GM12891 (cell line): ENCODE results near the gene NUMA1.

Experiments used
- DNase-seq: peaks from one replicate; pipeline ENCODE4 v3.0.0; 2011; ENCODE audit warnings: low spot score; ENCODE audit not compliant: insufficient read length
- FAIRE-seq: peaks from 2 replicates; lab custom pipeline; 2011; peaks lifted over from hg19 to GRCh38; lab: Jason Lieb, UNC
- PAX5 ChIP-seq: IDR thresholded peaks from 2 replicates; pipeline ENCODE4 v1.6.1; 2011; ENCODE audit warnings: low read length, moderate library complexity, mild to moderate bottlenecking; ENCODE audit not compliant: insufficient read depth, severe bottlenecking
- POLR2A ChIP-seq: IDR thresholded peaks from 2 replicates; pipeline ENCODE4 v1.6.1; 2011; ENCODE audit warnings: low read depth, low read length, control low read depth
- POLR2AphosphoS5 ChIP-seq: IDR thresholded peaks from 2 replicates; pipeline ENCODE4 v1.6.1; 2011; ENCODE audit warnings: low read depth, low read length, control low read depth
- POU2F2 ChIP-seq: IDR thresholded peaks from 2 replicates; pipeline ENCODE4 v1.6.1; 2011; ENCODE audit warnings: low read depth, mild to moderate bottlenecking, control low read depth, low read length, moderate library complexity
- SPI1 ChIP-seq: IDR thresholded peaks from 2 replicates; pipeline ENCODE4 v1.6.1; 2011; ENCODE audit warnings: low read depth, low read length, control low read depth
- TAF1 ChIP-seq: IDR thresholded peaks from 2 replicates; pipeline ENCODE4 v1.6.1; 2011; ENCODE audit warnings: low read depth, low read length, control low read depth

The NUMA1 gene

DNA sequence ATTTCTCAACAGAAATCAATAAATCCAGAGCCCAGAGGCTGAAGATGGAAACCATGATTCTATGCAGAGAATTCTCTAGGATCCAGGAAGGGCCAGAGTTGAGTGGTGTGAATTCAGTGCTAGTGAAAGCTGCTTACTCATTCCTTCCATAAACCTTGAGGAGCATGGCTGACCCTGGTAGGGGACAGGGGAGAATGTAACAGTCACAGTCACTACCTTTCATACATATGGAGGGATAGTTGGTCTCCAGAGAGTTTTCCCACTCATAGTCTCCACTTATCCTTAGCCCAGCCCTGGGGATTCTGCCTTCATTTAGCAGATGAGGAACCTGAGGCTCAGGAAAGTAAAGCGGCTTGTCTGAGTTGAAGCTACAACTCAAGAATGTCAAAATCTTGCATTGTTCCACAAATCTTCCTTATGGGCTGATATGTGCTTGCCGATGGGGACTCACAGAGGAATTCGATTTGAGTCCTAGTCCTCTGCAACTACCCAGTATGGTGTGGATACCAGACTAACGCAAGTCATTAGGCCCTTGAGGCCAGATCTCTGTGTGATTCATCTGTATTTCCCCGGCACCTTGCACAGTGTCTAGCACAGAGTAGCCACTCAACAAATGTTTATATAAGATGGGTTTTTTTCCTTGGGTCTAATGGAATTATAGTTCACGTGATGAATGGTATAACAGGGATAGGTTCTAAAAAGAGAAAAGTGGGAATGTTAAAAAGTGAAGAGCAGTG, 35.8 kb upstream of the NUMA1 start:
- FAIRE-seq, result no peak
- TF ChIP-seq TAF1 (no peak), SPI1 (no peak), PAX5 (no peak), POLR2AphosphoS5 (no peak), POLR2A (no peak), POU2F2 (no peak)
- no peak for DNase-seq

DNA sequence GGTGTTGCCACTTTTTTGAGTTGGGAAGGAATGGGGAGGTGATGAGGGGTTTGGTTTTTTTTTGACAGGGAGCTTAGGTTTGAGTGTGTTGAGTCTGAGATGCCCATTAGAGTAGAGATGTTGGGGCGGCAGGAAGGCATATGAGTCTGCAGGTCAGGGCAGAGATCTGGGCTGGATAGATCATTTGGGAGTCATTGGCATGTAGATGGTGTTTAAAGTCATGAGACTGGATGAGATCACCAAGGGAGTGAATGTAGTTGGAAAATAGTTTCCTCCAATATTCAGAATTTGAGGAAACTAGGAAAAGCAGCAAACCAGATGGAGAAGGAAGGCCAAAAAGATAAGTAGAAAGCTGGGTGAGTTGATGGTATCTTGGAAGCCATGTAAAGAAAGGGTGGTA, 34.2 kb upstream of the NUMA1 start:
- DNase-seq, result no peak
- TF ChIP-seq PAX5 (no peak), POLR2A (no peak), POU2F2 (no peak), TAF1 (no peak), SPI1 (no peak), POLR2AphosphoS5 (no peak)
- FAIRE-seq, result no peak

DNA sequence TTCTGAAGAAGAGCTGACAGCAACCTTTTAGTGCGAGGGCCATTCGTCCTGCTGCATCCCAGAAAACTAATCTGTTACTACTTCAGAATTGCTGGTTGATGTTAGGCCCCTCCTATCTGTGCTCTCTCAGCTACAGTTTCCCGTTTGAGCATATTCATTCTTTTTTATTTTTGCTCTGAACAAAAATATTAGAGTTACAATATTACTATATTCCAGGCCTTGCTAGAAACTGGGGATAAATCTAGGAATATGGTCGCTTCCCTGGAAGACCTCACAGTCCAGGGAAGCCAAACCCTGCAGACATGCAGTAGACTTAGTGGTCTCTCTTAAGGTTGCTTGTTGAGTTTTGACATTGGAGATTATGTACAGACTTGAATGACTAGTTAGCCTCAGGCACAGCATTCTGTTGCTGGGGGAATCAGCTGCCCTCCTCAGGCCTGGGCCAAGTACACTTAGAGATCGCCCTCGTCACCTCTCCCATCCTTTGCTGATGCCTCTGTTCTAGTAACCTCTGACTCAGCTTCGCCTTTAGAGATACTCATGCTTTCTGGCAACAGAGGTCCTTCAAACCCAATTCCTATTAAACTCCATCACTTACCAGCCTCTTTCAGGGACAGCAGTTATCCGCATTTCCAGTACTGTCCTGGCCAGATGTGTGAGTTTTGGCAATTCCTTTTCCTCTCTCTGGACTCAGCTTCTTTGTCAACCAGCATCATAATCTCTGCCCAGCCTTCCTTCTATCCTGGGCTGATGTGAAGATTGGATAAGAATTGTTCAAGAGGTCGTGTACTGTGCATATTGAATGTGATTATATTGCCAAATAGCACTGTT, 32.9 kb upstream of the NUMA1 start:
- peak; percentile 43 for FAIRE-seq
- no peak for TF ChIP-seq POLR2AphosphoS5
- no peak for TF ChIP-seq SPI1
- no peak for DNase-seq

GRCh38 chr11:72112143-72112977, 32.0 kb upstream of the NUMA1 start, which contains the start of gene ANAPC15:
Gene ANAPC15 (minus strand): TSS chr11:72112695. CDS start chr11:72111276, 1,419 bp downstream.
- DNase-seq, result peak; percentile 68
- TF ChIP-seq TAF1, result peak; percentile 85
- peak; percentile 99 for TF ChIP-seq POLR2A
- TF ChIP-seq POLR2AphosphoS5, result peak; percentile 98
- peak; percentile 82 for TF ChIP-seq SPI1
- TF ChIP-seq POU2F2, result peak; percentile 72; the same call in 1 of the 2 replicates
- TF ChIP-seq PAX5, result no peak
- peak; percentile 98 for FAIRE-seq

DNA sequence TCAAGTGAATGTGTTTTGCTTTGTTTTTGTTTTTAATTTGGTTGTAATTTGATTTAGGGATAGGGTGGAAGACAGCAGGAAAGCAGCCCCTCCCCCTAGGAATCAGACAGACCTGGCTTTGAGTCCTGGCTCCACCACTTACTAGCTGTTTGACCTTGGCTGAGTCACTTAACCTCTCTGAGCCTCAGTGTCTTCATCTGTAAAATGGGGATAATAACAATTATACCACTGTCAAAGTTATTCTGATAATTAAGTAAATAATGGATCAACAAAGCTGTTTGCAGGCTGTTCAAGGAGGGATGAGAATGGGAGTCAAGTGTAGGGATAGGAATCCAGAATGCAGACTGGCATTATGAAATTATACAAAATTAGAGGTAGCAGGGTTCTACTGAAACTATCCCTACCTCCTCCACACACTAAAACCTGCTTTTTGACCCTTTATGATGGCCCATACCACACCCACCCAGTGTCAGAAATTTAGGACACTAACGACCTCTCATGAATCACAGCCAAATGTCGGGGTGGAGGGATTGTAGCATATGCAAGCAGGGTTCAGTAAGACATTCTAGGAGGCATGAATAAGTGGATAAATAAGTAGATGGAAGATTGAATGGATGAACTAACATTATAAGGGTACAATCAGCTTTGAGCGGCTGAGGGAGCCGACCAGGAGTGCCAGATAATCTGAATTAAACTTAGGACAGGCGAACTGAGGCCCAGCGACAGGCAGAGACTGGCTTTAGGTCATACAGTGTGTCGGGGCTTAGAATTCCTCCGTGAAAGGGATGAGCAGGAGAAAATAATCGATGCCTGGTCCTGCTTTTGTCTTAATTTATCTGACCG, 31.2 kb upstream of the NUMA1 start:
- FAIRE-seq (peak; percentile 23), DNase-seq (no peak)
- no peak for TF ChIP-seq POLR2A
- TF ChIP-seq POLR2AphosphoS5, result no peak
- TF ChIP-seq SPI1, result no peak
- no peak for TF ChIP-seq PAX5
- no peak for TF ChIP-seq TAF1
- TF ChIP-seq POU2F2, result no peak

GRCh38 chr11:72105888-72106287, 25.5 kb upstream of the NUMA1 start, which contains the start of gene TOMT:
Gene TOMT (plus strand): TSS chr11:72105924. CDS start chr11:72105952, 28 bp downstream.
- DNase-seq, result no peak
- no peak for FAIRE-seq
- TF ChIP-seq POLR2A (no peak), POLR2AphosphoS5 (no peak), PAX5 (no peak), SPI1 (no peak)

- FAIRE-seq, result no peak
- TF ChIP-seq PAX5, result no peak
- TF ChIP-seq SPI1, result no peak
- no peak for TF ChIP-seq POU2F2
- no peak for TF ChIP-seq TAF1
- TF ChIP-seq POLR2AphosphoS5, result no peak
- no peak for TF ChIP-seq POLR2A
- no peak for DNase-seq
Observed at GRCh38 chr11:72103754-72104167, 23.4 kb upstream of the NUMA1 start.

GRCh38 chr11:72102946-72103753, 22.8 kb upstream of the NUMA1 start, which contains the start of gene LAMTOR1:
Gene LAMTOR1 (minus strand): TSS chr11:72103297. CDS start chr11:72103224, 73 bp downstream.
- TF ChIP-seq PAX5 (no peak), TAF1 (peak; percentile 43; the same call in 1 of the 2 replicates), POLR2A (peak; percentile 93), POLR2AphosphoS5 (peak; percentile 92), POU2F2 (no peak), SPI1 (no peak)
- FAIRE-seq, result peak; percentile 99
- peak; percentile 95 for DNase-seq
